KMS-11 (cell line): ENCODE data around the gene FAM180A.
"Not testable (repeated sequence)": the region's sequence is repeated elsewhere in the genome, so short reads cannot be mapped to it uniquely, and the experiment has no call there.

Source experiments
- H2AFZ ChIP-seq: fragments of 200-600 bp; sonication (generic); 2 replicates; pipeline ENCODE4 v1.6.1; 2016; ENCODE audit warnings: antibody characterized with exemption, mixed run types, low read depth
- H3K27ac ChIP-seq: fragments of 200-600 bp; sonication (generic); 2 replicates; pipeline ENCODE4 v1.6.1; 2016; ENCODE audit warnings: mild to moderate bottlenecking, mixed run types
- H3K27me3 ChIP-seq: fragments of 200-600 bp; sonication (generic); 2 replicates; pipeline ENCODE4 v1.6.1; 2017; ENCODE audit warnings: mild to moderate bottlenecking, low read depth, mixed run types, moderate library complexity; ENCODE audit not compliant: insufficient read depth
- H3K36me3 ChIP-seq: fragments of 200-600 bp; sonication (generic); 2 replicates; pipeline ENCODE4 v1.6.1; 2017; ENCODE audit warnings: mild to moderate bottlenecking, mixed run types; ENCODE audit not compliant: insufficient read depth
- H3K4me1 ChIP-seq: fragments of 200-600 bp; sonication (generic); 2 replicates; pipeline ENCODE4 v1.6.1; 2016; ENCODE audit warnings: mild to moderate bottlenecking, low read depth, mixed run types; ENCODE audit not compliant: poor library complexity, severe bottlenecking
- H3K4me2 ChIP-seq: fragments of 200-600 bp; sonication (generic); 2 replicates; pipeline ENCODE4 v1.7.0; 2016; ENCODE audit warnings: mild to moderate bottlenecking, mixed run types
- H3K4me3 ChIP-seq: fragments of 200-600 bp; sonication (generic); IDR thresholded peaks from 2 replicates; pipeline ENCODE4 v1.6.1; 2017; ENCODE audit warnings: low read depth, low read length, mixed read lengths; ENCODE audit not compliant: insufficient read depth
- H3K79me2 ChIP-seq: fragments of 200-600 bp; sonication (generic); 2 replicates; pipeline ENCODE4 v1.6.1; 2016; ENCODE audit warnings: low read depth, mixed run types; ENCODE audit not compliant: insufficient read depth
- H3K9ac ChIP-seq: fragments of 200-600 bp; sonication (generic); 2 replicates; pipeline ENCODE4 v1.6.1; 2016; ENCODE audit warnings: mild to moderate bottlenecking, mixed run types
- H4K20me1 ChIP-seq: fragments of 200-600 bp; sonication (generic); 2 replicates; pipeline ENCODE4 v1.6.1; 2016; ENCODE audit warnings: mild to moderate bottlenecking, mixed run types; ENCODE audit not compliant: insufficient read depth
- TF ChIP-seq, protein P1 (sequence below): fragments of 200-600 bp; sonication (generic); conservative IDR thresholded peaks from 2 replicates; pipeline ENCODE4 v1.6.1; 2017; ENCODE audit warnings: low read depth, mild to moderate bottlenecking, antibody characterized with exemption, low read length, moderate library complexity, mixed read lengths

The FAM180A gene

DNA sequence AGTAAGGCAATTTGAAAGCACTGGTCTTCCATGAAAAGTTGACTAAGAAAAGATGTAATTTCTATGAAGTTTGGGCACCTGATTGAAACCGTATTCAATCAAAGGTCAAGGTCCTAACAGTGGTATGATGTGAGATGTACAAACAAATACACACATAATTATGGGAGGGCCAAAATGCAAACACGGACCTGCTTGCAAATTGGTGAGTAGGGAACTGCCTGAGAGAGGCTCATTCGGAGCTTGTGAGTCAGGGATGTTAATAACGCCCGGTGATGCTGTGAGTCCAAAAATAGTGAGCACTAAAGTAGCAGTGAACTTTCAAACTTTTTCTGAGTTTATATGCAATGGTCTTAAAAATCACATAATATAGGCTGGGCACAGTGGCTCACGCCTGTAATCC is 34.2 kb upstream of the FAM180A start:
- Histone ChIP-seq H3K9ac (no peak overlapping the region), H3K4me2 (no peak overlapping the region), H4K20me1 (no peaks in the 10 kb centered on the region), H3K36me3 (no peaks in the 10 kb centered on the region), H3K4me3 (no peak overlapping the region), H3K27me3 (no peaks in the 10 kb centered on the region), H3K4me1 (no peaks in the 10 kb centered on the region), H2AFZ (no peak overlapping the region), H3K79me2 (no peaks in the 10 kb centered on the region), H3K27ac (no peak overlapping the region)
- TF ChIP-seq, protein P1, sequence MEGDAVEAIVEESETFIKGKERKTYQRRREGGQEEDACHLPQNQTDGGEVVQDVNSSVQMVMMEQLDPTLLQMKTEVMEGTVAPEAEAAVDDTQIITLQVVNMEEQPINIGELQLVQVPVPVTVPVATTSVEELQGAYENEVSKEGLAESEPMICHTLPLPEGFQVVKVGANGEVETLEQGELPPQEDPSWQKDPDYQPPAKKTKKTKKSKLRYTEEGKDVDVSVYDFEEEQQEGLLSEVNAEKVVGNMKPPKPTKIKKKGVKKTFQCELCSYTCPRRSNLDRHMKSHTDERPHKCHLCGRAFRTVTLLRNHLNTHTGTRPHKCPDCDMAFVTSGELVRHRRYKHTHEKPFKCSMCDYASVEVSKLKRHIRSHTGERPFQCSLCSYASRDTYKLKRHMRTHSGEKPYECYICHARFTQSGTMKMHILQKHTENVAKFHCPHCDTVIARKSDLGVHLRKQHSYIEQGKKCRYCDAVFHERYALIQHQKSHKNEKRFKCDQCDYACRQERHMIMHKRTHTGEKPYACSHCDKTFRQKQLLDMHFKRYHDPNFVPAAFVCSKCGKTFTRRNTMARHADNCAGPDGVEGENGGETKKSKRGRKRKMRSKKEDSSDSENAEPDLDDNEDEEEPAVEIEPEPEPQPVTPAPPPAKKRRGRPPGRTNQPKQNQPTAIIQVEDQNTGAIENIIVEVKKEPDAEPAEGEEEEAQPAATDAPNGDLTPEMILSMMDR: no peak

DNA sequence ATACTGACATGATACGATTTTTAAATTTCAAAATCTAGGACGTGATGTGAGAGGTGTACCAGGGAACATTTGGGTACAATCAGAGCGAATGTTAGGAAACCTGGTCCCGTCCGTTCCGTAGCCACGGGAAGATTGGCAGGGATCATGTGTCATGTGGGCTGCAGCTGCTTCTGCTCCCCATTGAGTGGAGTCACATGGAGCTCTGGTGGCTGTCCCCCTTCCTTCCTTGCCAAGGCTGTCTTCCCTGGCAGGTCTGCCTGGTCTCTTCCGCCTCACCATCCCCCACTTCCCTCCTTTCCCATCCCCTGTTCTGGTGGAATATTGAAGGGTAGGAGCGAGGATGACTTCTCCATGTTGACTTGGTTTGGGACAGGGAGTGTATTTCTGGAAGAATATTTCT is 33.8 kb upstream of the FAM180A start:
- H2AFZ ChIP-seq: no peak overlapping the region
- H3K36me3 ChIP-seq: no peaks in the 10 kb centered on the region
- H3K4me1 ChIP-seq: no peaks in the 10 kb centered on the region
- H3K79me2 ChIP-seq: no peaks in the 10 kb centered on the region
- no peak overlapping the region for H3K4me3 ChIP-seq
- H3K9ac ChIP-seq: no peak overlapping the region
- H3K27ac ChIP-seq: no peak overlapping the region
- no peaks in the 10 kb centered on the region for H3K27me3 ChIP-seq
- TF ChIP-seq, protein P1: no peak
- H4K20me1 ChIP-seq: no peaks in the 10 kb centered on the region
- H3K4me2 ChIP-seq: no peak overlapping the region

DNA sequence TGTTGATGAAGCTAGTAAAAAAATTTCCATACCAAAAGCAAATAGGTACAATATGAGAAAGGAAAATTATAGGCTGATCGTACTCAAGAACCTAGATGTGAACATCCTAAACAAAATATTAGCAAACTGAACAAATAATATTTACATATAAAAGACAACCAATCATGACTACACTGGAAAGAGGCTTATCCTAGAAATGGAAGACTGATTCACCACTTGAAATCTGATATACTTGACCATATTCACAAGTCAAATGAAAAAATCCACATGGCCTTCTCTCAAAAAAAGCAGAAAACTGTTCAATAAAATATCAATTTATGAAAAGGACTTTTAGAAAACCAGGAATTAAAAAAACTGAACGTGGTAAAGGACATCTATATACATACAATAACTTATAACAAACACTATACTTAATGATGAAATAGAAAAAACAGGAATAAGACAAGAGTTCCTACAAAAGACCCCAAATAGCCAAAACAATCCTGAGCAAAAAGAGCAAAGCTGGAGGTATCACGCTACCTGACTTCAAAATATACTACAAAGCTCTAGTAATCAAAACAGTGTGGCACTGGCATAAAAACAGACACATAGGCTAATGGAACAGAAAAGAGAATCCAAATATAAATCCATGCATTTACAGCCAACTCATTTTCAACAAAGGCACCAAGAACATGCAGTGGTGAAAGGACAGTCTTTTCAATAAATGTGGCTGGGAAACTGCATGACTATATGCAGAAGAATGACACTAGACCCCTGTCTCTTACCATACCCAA is 29.2 kb upstream of the FAM180A start:
- no peaks in the 10 kb centered on the region for H3K79me2 ChIP-seq
- TF ChIP-seq, protein P1: no peak

DNA sequence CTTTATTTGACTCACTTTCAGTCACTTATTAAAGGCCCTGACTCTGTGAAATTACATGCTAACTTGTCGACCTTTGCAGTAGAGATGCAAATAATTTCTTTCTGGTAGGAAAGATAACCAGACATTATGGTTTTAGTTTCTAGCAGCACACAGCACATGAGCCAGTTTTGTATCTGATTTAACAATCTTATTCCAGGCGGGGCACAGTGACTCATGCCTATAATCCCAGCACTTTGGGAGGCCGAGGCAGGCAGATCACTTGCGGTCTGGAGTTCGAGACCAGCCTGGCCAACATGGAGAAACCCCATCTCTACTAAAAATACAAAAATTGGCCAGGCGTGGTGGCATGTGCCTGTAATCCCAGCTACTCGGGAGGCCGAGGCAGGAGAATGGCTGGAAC is 27.3 kb upstream of the FAM180A start:
- not testable (repeated sequence) for H3K4me3 ChIP-seq, H3K36me3 ChIP-seq, H3K4me2 ChIP-seq, H2AFZ ChIP-seq, H3K79me2 ChIP-seq, H3K9ac ChIP-seq, H3K27me3 ChIP-seq, H4K20me1 ChIP-seq, H3K4me1 ChIP-seq, H3K27ac ChIP-seq

More for the DNA sequence above, 29.2 kb upstream of the FAM180A start:
- Histone ChIP-seq H3K9ac (no peak overlapping the region), H2AFZ (no peak overlapping the region), H3K4me2 (no peak overlapping the region), H3K4me3 (no peak overlapping the region), H3K27ac (no peak overlapping the region), H3K36me3 (no peaks in the 10 kb centered on the region), H4K20me1 (no peaks in the 10 kb centered on the region), H3K4me1 (no peaks in the 10 kb centered on the region), H3K27me3 (no peaks in the 10 kb centered on the region)

DNA sequence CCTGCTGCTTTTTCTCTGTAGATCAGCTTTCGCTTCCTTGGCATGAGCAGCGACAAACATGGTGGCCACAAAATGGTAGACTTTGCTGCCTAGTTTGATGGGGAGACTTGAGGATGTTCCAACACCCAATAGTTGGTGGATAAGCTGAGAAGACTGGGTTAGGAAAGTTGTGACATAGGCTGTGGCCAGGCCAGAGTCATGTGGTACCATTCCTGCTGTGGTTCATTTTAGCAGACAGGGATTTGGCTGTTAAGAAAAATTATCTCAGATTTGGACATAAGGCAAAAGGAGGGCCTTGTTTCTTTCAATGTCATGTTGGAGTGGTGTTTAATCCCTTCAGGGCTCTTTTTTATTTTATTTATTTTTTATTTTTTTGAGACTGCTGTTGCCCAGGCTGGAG is 26.6 kb upstream of the FAM180A start:
- H3K79me2 ChIP-seq: no peaks in the 10 kb centered on the region
- no peaks in the 10 kb centered on the region for H3K36me3 ChIP-seq
- H3K4me1 ChIP-seq: peaks cover 10% of the 10 kb centered on the region
- H3K27me3 ChIP-seq: no peaks in the 10 kb centered on the region
- H3K4me3 ChIP-seq: no peak overlapping the region
- no peak overlapping the region for H2AFZ ChIP-seq
- H4K20me1 ChIP-seq: no peaks in the 10 kb centered on the region
- H3K4me2 ChIP-seq: no peak overlapping the region
- no peak overlapping the region for H3K27ac ChIP-seq
- H3K9ac ChIP-seq: no peak overlapping the region
- TF ChIP-seq, protein P1: no peak
